HG03520 (cell line): ENCODE results near the gene LHPP.

Experiments
- ATAC-seq: cut with Tn5 transposase; IDR thresholded peaks from one replicate; pipeline ENCODE4 v1.9.1; 2021; ENCODE audit warnings: mild to moderate bottlenecking, moderate library complexity; ENCODE audit not compliant: unreplicated experiment

Gene LHPP

GRCh38 chr10:124496150-124496549 lies 34.5 kb downstream of the LHPP start:
- ATAC-seq = no peak

GRCh38 chr10:124496620-124497019 lies 35.0 kb downstream of the LHPP start:
- ATAC-seq = no peak

GRCh38 chr10:124497196-124497881 lies 35.7 kb downstream of the LHPP start:
- no peak for ATAC-seq

- ATAC-seq = no peak
These were observed 36.4 kb downstream of the LHPP start for GRCh38 chr10:124498056-124498455.

- no peak for ATAC-seq
These were observed 39.1 kb downstream of the LHPP start for GRCh38 chr10:124500757-124501156.

- no peak for ATAC-seq
These were observed 43.1 kb downstream of the LHPP start for GRCh38 chr10:124504711-124505110.

GRCh38 chr10:124505279-124505678 lies 43.7 kb downstream of the LHPP start:
- no peak for ATAC-seq

- ATAC-seq = no peak
These were observed 46.5 kb downstream of the LHPP start for GRCh38 chr10:124508070-124508667.

- no peak for ATAC-seq
These were observed 47.4 kb downstream of the LHPP start for GRCh38 chr10:124508907-124509454.

- ATAC-seq = no peak
These were observed 48.4 kb downstream of the LHPP start for GRCh38 chr10:124509880-124510632.

- no peak for ATAC-seq
These were observed 49.1 kb downstream of the LHPP start for GRCh38 chr10:124510759-124511158.

- ATAC-seq = no peak
These were observed 49.8 kb downstream of the LHPP start for GRCh38 chr10:124511205-124512039.

- ATAC-seq = no peak
These were observed 50.4 kb downstream of the LHPP start for GRCh38 chr10:124512040-124512428.

GRCh38 chr10:124512600-124512999 lies 51.0 kb downstream of the LHPP start:
- ATAC-seq = no peak

GRCh38 chr10:124515244-124515970 lies 53.8 kb downstream of the LHPP start:
- no peak for ATAC-seq

- ATAC-seq = no peak
These were observed 54.6 kb downstream of the LHPP start for GRCh38 chr10:124516181-124516580.

GRCh38 chr10:124516746-124517397 lies 55.2 kb downstream of the LHPP start:
- ATAC-seq = no peak

- ATAC-seq = no peak
These were observed 55.8 kb downstream of the LHPP start for GRCh38 chr10:124517461-124517860.

- ATAC-seq = no peak
These were observed 56.3 kb downstream of the LHPP start for GRCh38 chr10:124517931-124518330.

- no peak for ATAC-seq
These were observed 56.7 kb downstream of the LHPP start for GRCh38 chr10:124518366-124518765.
